ENCODE data around the gene SAP30L. TPM values are rescaled to one million over a fixed set of nuclear protein-coding genes. Genes with fewer than 3 reads are reported as not detected.

The SAP30L gene
- total and polyA plus RNA-seq, 2 experiments from 2014 or later, result 21.4 to 29.3 TPM

- Histone ChIP-seq H3K79me2 (replicated peaks; ENCODE audit: insufficient read depth) (no peaks in the 10 kb centered on the region), H3F3A (replicated peaks; ENCODE audit: low read depth) (no peaks in the 10 kb centered on the region; the same call in 1 of the 2 replicates), H3K36me3 (ENCODE audit: insufficient read depth) (no peaks in the 10 kb centered on the region), H3K9me2 (ENCODE audit: insufficient read depth) (no peaks in the 10 kb centered on the region), H3K4me3 (no peak overlapping the region), H3K27ac (ENCODE audit: low read depth) (no peak overlapping the region), H3K27me3 (ENCODE audit: insufficient read depth) (peaks cover 52% of the 10 kb centered on the region), H2AFZ (no peak overlapping the region; the same call in 1 of the 2 replicates), H4K20me1 (replicated peaks; ENCODE audit: insufficient read depth) (no peaks in the 10 kb centered on the region), H3K4me1 (ENCODE audit: insufficient read depth) (peaks cover 18% of the 10 kb centered on the region), H3K4me2 (no peak overlapping the region)
- DNase-seq (ENCODE audit: low spot score), result no peak
- Mint-ChIP-seq H3K27me3 (ENCODE audit: insufficient read depth, low read depth, poor library complexity) (peaks cover 36% of the 10 kb centered on the region), H3K27ac (no peak overlapping the region), H3K9me3 (no peaks in the 10 kb centered on the region), H3K4me1 (peaks cover 14% of the 10 kb centered on the region), H3K36me3 (ENCODE audit: low read depth) (no peaks in the 10 kb centered on the region), H3K4me3 (no peak overlapping the region)
- TF ChIP-seq REST (IDR thresholded peaks at IDR 0.05; ENCODE audit: unreplicated experiment), result no peak
- no peak for TF ChIP-seq ZNF114 (CRISPR knock-in tag; IDR thresholded peaks at IDR 0.05)
- no peak for TF ChIP-seq ZNF331 (CRISPR knock-in tag; IDR thresholded peaks at IDR 0.05; ENCODE audit: low read depth)
- TF ChIP-seq JUNB (IDR thresholded peaks at IDR 0.05; ENCODE audit: unreplicated experiment), result no peak
- TF ChIP-seq EZH2phosphoT487 (IDR thresholded peaks at IDR 0.05; ENCODE audit: unreplicated experiment), result no peak
- TF ChIP-seq NANOG (IDR thresholded peaks at IDR 0.05; ENCODE audit: borderline replicate concordance), result no peak
- TF ChIP-seq, protein P1, sequence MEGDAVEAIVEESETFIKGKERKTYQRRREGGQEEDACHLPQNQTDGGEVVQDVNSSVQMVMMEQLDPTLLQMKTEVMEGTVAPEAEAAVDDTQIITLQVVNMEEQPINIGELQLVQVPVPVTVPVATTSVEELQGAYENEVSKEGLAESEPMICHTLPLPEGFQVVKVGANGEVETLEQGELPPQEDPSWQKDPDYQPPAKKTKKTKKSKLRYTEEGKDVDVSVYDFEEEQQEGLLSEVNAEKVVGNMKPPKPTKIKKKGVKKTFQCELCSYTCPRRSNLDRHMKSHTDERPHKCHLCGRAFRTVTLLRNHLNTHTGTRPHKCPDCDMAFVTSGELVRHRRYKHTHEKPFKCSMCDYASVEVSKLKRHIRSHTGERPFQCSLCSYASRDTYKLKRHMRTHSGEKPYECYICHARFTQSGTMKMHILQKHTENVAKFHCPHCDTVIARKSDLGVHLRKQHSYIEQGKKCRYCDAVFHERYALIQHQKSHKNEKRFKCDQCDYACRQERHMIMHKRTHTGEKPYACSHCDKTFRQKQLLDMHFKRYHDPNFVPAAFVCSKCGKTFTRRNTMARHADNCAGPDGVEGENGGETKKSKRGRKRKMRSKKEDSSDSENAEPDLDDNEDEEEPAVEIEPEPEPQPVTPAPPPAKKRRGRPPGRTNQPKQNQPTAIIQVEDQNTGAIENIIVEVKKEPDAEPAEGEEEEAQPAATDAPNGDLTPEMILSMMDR (conservative IDR thresholded peaks at IDR 0.05; ENCODE audit: low read depth in 2 of 2), result no peak
- no peak for TF ChIP-seq CREB1 (CRISPR knock-in tag; IDR thresholded peaks at IDR 0.05; ENCODE audit: low read depth)
- no peak for TF ChIP-seq STAT1 (IDR thresholded peaks at IDR 0.05; ENCODE audit: unreplicated experiment)
- no peak for TF ChIP-seq ZNF462 (CRISPR knock-in tag; IDR thresholded peaks at IDR 0.05)
- no peak for TF ChIP-seq ETS1 (IDR thresholded peaks at IDR 0.05)
- TF ChIP-seq EZH2 (IDR thresholded peaks at IDR 0.05; ENCODE audit: low read depth, unreplicated experiment), result no peak
- no peak for TF ChIP-seq POLR2AphosphoS5 (IDR thresholded peaks at IDR 0.05; ENCODE audit: low read depth)
- ATAC-seq, result no peak
These were observed 20.4 kb downstream of the SAP30L start for GRCh38 chr5:154466147-154466546.
